NCI-H524 (cell line): Measurements from ENCODE around the gene BSPRY.
A peak's percentile ranks its signal among the peaks of the same experiment; 100 is the strongest.
"Not testable (repeated sequence)": the region's sequence is repeated elsewhere in the genome, so short reads cannot be mapped to it uniquely, and the experiment has no call there.

Experiments
- DNase-seq, 2 experiments: peaks; one replicate each; lab custom pipeline; 2025; lab: John Stamatoyannopoulos, UW

The BSPRY gene

GRCh38 chr9:113341712-113342410 lies 7.5 kb upstream of the BSPRY start:
- DNase-seq, result no peak

DNA sequence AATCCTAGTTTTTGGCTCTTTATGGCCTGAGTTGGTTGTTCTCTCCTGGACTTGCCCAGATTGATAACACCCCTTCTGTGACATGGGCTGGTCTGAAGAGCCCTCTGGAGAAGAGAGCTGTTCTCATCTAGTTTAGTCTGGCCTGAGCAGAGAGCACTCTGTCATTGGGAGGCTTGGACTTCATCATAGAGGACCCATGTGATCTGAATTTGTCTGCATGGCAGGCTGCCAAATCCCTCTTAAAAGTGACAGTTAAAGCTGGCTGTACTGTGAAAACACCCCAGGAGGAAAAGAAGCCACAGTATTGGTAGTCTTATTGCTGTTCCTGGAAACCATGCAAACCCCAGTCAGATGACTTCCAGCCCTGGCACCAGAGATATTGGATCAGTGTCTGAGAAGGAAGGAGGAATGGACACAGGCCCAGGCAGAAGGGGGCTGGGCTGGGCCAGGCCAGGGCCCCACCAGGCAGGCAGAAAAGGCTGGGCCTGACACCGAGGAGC lies 5.6 kb upstream of the BSPRY start:
- peak; percentile 91 to 95 for DNase-seq

- DNase-seq, result no peak
Observed at GRCh38 chr9:113345190-113345589, 4.2 kb upstream of the BSPRY start.

DNA sequence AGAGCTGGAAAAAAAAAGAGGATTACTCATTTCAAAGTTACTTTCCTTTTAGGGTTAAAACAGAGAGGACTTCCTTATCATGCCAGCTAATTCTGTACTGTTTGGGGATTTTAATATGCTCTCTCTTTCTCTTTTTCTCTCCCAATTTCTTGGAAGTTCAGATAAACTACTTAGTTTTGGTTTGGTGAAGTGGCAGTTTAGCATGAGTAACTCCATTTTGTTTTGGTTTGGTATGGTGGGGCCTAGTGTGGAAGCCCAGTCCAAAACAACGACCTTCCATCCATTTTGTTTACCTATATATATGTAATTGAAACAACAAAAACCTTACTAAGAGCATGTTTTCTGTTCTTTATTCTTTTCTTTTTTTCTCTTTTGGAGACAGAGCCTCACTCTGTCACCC lies 3.7 kb upstream of the BSPRY start:
- DNase-seq, result no peak

GRCh38 chr9:113348437-113348836 lies 904 bp upstream of the BSPRY start:
- DNase-seq, result no peak

GRCh38 chr9:113349066-113349444 lies 286 bp upstream of the BSPRY start:
- DNase-seq, result no peak

- peak in 1 of 2 experiments; percentile 38 for DNase-seq
Observed at GRCh38 chr9:113350107-113350661, 843 bp downstream of the BSPRY start.

DNA sequence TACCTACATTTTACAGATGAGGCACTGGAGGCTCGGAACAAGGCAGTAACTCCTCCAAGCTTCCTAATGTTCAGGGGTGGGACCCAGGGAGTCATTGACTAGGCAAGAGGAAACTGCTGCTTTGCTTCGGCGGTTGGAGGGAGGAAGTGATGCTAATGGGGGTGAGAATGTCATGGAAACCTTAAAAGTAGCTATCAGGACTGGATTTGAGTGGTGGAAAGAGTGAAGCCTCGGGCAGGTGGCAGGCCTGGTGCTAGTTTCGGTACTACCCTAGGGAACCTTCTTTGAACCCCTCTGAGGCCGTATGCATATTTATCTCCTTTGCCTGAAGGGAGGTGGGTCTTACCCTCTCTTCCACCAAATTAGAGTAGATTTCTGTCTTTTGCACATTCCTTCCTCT lies 1.6 kb downstream of the BSPRY start:
- DNase-seq, result no peak

GRCh38 chr9:113352006-113352405 lies 2.7 kb downstream of the BSPRY start:
- no peak for DNase-seq

DNA sequence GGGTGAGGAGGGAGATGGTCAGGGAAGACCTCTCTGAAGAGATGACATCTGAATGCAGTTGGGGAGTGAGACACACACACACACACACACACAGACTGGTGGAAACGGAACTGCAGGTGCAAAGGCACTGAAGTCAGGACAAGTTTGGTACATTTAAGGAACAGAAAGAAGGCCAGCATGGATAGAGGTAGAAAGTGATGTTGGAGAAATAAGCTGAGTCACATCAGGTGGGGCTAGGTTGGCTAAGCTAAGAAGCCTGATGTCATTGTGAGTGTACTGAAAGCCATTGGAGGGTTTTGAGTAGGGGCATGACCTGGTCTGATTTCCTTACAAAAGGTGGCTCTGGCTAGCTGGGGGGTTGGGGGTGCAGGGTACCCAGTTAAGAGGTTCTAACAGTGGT lies 3.1 kb downstream of the BSPRY start:
- DNase-seq, result no peak

DNA sequence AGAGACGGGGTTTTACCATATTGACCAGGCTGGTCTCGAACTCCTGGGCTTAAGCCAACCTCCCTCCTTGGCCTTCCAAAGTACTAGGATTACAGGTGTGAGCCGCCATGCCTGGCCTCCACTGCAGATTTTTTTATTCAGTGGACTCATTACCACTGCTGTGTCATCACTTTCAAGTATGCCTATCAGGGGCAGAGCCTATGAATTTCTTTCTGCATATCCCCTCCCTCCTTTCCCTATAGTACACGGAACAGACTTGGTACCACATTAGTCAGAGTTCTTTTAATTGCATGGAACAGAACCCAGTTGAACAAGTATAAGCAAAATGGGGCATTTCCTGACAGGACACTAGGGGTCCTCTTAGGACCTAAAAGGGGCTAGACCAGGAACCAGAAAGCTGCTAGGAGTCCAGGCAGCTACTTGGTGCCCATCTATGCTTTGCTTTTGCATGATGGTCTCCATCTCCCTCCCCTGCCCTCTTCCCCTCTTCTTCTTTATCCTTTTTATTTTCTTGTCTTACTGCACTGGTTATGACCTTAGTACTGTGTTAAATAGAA lies 5.8 kb downstream of the BSPRY start:
- peak in 1 of 2 experiments; percentile 21 for DNase-seq

DNA sequence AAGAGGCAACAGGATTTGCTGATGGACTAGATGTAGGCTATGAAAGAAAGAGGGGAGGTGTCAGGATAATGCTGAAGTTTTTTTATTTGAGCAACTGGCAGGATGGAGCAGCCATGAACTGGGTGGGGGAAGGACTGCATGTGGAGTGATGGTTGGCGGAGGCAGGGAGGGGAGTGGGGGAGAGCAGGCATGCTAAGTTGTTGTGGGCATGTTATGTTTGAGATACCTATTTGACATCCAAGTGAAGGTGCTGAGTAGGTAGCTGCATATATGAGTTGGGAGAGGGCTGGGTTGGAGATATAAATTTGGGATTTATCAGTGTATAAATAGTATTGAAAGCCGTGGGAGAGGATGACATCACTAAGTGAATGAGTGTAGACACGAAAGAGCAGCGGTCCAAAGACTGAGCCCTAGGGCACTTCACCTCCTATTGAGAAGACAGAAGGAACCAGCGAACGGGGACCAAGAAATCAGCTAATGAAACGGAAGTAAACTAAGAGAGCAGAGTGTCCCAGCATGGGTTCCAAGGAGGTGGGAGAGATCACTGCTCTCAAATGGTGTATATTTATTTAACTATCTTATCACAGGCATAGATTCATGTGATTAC lies 7.4 kb downstream of the BSPRY start:
- no peak for DNase-seq

GRCh38 chr9:113359385-113359784 lies 10.0 kb downstream of the BSPRY start:
- peak in 1 of 2 experiments; percentile 43 for DNase-seq

GRCh38 chr9:113360242-113360842 lies 11.0 kb downstream of the BSPRY start:
- DNase-seq, result no peak

GRCh38 chr9:113361304-113362018 lies 12.1 kb downstream of the BSPRY start:
- no peak for DNase-seq

GRCh38 chr9:113363336-113363735 lies 14.0 kb downstream of the BSPRY start:
- DNase-seq, result no peak

- DNase-seq, result no peak
Observed at GRCh38 chr9:113364951-113365350, 15.6 kb downstream of the BSPRY start.

DNA sequence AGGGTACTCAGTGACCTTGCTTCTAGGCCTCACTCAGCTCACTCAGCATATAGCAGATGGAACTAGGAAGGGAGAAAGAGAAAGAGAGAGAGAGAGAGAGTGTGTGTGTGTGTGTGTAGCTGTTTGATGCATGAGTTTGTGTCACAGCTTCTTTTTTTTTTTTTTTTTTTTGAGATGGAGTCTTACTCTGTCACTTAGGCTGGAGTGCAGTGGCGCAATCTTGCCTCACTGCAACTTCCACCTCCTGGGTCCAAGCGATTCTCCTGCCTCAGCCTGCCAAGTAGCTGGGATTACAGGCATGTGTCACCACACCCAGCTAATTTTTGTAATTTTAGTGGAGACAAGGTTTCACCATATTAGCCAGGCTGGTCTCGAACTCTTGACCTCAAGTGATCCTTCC lies 16.3 kb downstream of the BSPRY start:
- not testable (repeated sequence) for DNase-seq

DNA sequence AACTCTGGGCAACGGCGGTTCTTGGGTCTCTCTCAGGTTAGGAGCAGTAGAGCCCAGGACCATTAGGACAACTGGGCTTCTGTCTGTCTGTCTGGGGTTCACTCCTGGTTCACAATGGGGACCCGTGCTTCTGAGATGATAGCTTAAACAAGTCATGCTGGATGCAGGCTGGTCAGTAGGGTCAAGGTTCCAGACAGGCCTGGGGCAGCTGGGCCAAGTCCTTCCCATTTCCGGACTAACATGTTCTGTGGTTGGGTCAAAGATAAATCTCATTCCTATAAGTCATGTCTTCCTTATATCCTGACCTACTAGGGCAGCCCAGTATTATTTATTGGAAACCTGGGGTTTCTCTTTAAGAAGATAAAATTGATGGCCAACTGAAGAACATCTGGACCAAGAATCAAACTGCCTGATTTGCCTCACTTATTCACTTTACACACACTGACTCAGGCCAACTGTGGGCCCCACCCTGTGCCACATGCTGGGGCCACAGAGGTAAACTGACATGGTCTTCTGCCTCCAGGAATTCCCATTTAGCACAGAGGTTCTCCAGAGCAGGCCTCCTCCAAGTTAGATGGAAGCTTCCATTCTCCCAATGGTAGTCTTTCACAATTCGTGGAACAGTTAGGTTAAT lies 19.1 kb downstream of the BSPRY start:
- no peak for DNase-seq

- no peak for DNase-seq
Observed at GRCh38 chr9:113368982-113369854, 19.9 kb downstream of the BSPRY start.

- DNase-seq, result no peak
Observed at GRCh38 chr9:113369855-113370140, 20.5 kb downstream of the BSPRY start.
